ENCODE results near the gene TCF7L1.

The TCF7L1 gene

GRCh38 chr2:85194780-85195480 lies 61.7 kb downstream of the TCF7L1 start:
- Histone ChIP-seq H3K9ac (ENCODE audit: low read depth, low read length, poor library complexity, severe bottlenecking) (no peak overlapping the region), H4K20me1 (ENCODE audit: insufficient read depth, low read length, poor library complexity, severe bottlenecking) (no peaks in the 10 kb centered on the region), H2AFZ (ENCODE audit: low read length) (no peak overlapping the region), H3K9me2 (replicated peaks; ENCODE audit: low read depth, low read length) (no peaks in the 10 kb centered on the region), H3K4me3 (ENCODE audit: low read length, poor library complexity, severe bottlenecking) (no peak overlapping the region), H3K36me3 (ENCODE audit: insufficient read depth, low read length) (no peaks in the 10 kb centered on the region), H3K79me2 (ENCODE audit: insufficient read depth, low read length) (no peaks in the 10 kb centered on the region), H3K4me1 (ENCODE audit: insufficient read depth, low read length, poor library complexity, severe bottlenecking) (no peaks in the 10 kb centered on the region), H3K27me3 (ENCODE audit: insufficient read depth, low read length, poor library complexity, severe bottlenecking) (no peaks in the 10 kb centered on the region), H3K4me2 (ENCODE audit: low read depth, low read length, poor library complexity, severe bottlenecking) (no peak overlapping the region), H3F3A (ENCODE audit: low read depth) (no peaks in the 10 kb centered on the region), H3K9me3 (ENCODE audit: insufficient read depth, low read depth, low read length) (no peaks in the 10 kb centered on the region)
- TF ChIP-seq CTCF (conservative IDR thresholded peaks at IDR 0.05; ENCODE audit: low read length) (no peak), EZH2phosphoT487 (IDR thresholded peaks at IDR 0.05; ENCODE audit: borderline replicate concordance) (no peak)

- Histone ChIP-seq H3K79me2 (ENCODE audit: insufficient read depth, low read length) (no peaks in the 10 kb centered on the region), H3K36me3 (ENCODE audit: insufficient read depth, low read length) (no peaks in the 10 kb centered on the region), H3K4me2 (ENCODE audit: low read depth, low read length, poor library complexity, severe bottlenecking) (no peak overlapping the region), H4K20me1 (ENCODE audit: insufficient read depth, low read length, poor library complexity, severe bottlenecking) (no peaks in the 10 kb centered on the region), H3K4me1 (ENCODE audit: insufficient read depth, low read length, poor library complexity, severe bottlenecking) (no peaks in the 10 kb centered on the region), H3K9me2 (replicated peaks; ENCODE audit: low read depth, low read length) (no peaks in the 10 kb centered on the region), H2AFZ (ENCODE audit: low read length) (no peak overlapping the region), H3F3A (ENCODE audit: low read depth) (no peaks in the 10 kb centered on the region), H3K4me3 (ENCODE audit: low read length, poor library complexity, severe bottlenecking) (no peak overlapping the region), H3K27me3 (ENCODE audit: insufficient read depth, low read length, poor library complexity, severe bottlenecking) (no peaks in the 10 kb centered on the region), H3K9me3 (ENCODE audit: insufficient read depth, low read depth, low read length) (no peaks in the 10 kb centered on the region), H3K9ac (ENCODE audit: low read depth, low read length, poor library complexity, severe bottlenecking) (no peak overlapping the region)
- TF ChIP-seq CTCF (conservative IDR thresholded peaks at IDR 0.05; ENCODE audit: low read length): no peak
- TF ChIP-seq EZH2phosphoT487 (IDR thresholded peaks at IDR 0.05; ENCODE audit: borderline replicate concordance): no peak
These were observed 62.8 kb downstream of the TCF7L1 start for GRCh38 chr2:85195956-85196355.

GRCh38 chr2:85199698-85200097 lies 66.5 kb downstream of the TCF7L1 start:
- no peak overlapping the region for H3K4me2 ChIP-seq (ENCODE audit: low read depth, low read length, poor library complexity, severe bottlenecking)
- H3K4me3 ChIP-seq (ENCODE audit: low read length, poor library complexity, severe bottlenecking): no peak overlapping the region
- H3K9ac ChIP-seq (ENCODE audit: low read depth, low read length, poor library complexity, severe bottlenecking): no peak overlapping the region
- H3K4me1 ChIP-seq (ENCODE audit: insufficient read depth, low read length, poor library complexity, severe bottlenecking): no peaks in the 10 kb centered on the region
- H3K9me2 ChIP-seq (replicated peaks; ENCODE audit: low read depth, low read length): no peaks in the 10 kb centered on the region
- no peaks in the 10 kb centered on the region for H3K27me3 ChIP-seq (ENCODE audit: insufficient read depth, low read length, poor library complexity, severe bottlenecking)
- H2AFZ ChIP-seq (ENCODE audit: low read length): no peak overlapping the region
- no peaks in the 10 kb centered on the region for H3K36me3 ChIP-seq (ENCODE audit: insufficient read depth, low read length)
- TF ChIP-seq CTCF (conservative IDR thresholded peaks at IDR 0.05; ENCODE audit: low read length) (no peak), EZH2phosphoT487 (IDR thresholded peaks at IDR 0.05; ENCODE audit: borderline replicate concordance) (no peak)
- H3F3A ChIP-seq (ENCODE audit: low read depth): no peaks in the 10 kb centered on the region
- H3K9me3 ChIP-seq (ENCODE audit: insufficient read depth, low read depth, low read length): no peaks in the 10 kb centered on the region
- H3K79me2 ChIP-seq (ENCODE audit: insufficient read depth, low read length): no peaks in the 10 kb centered on the region
- no peaks in the 10 kb centered on the region for H4K20me1 ChIP-seq (ENCODE audit: insufficient read depth, low read length, poor library complexity, severe bottlenecking)
